Measurements from ENCODE around the gene ATP5MC2.
A peak's percentile ranks its signal among the peaks of the same experiment; 100 is the strongest.
"Not testable (repeated sequence)": the region's sequence is repeated elsewhere in the genome, so short reads cannot be mapped to it uniquely, and the experiment has no call there.

ATP5MC2 gene

GRCh38 chr12:53675701-53676607, at the start of gene ATP5MC2:
TSS of gene ATP5MC2 (minus strand) at chr12:53676083. CDS start at chr12:53672614, 3,469 bp downstream.
- DNase-seq = peak; percentile 99

- DNase-seq = no peak
These were observed 46.7 kb upstream of the ATP5MC2 start for GRCh38 chr12:53722450-53723041.

GRCh38 chr12:53720946-53721345, 45.1 kb upstream of the ATP5MC2 start:
- DNase-seq = no peak

GRCh38 chr12:53719649-53720048, 43.8 kb upstream of the ATP5MC2 start:
- DNase-seq = no peak

- not testable (repeated sequence) for DNase-seq
These were observed 42.7 kb upstream of the ATP5MC2 start for GRCh38 chr12:53718567-53718966.

GRCh38 chr12:53717319-53717718, 41.4 kb upstream of the ATP5MC2 start:
- no peak for DNase-seq

- no peak for DNase-seq
These were observed 38.1 kb upstream of the ATP5MC2 start for GRCh38 chr12:53714004-53714403.

- no peak for DNase-seq
These were observed 37.6 kb upstream of the ATP5MC2 start for GRCh38 chr12:53713516-53713915.

- no peak for DNase-seq
These were observed 36.3 kb upstream of the ATP5MC2 start for GRCh38 chr12:53712059-53712643.

GRCh38 chr12:53710091-53710490, 34.2 kb upstream of the ATP5MC2 start:
- DNase-seq = no peak

GRCh38 chr12:53709671-53710070, 33.8 kb upstream of the ATP5MC2 start:
- no peak for DNase-seq

- DNase-seq = no peak
These were observed 30.2 kb upstream of the ATP5MC2 start for GRCh38 chr12:53706080-53706479.

- no peak for DNase-seq
These were observed 27.9 kb upstream of the ATP5MC2 start for GRCh38 chr12:53703756-53704155.

GRCh38 chr12:53701518-53702264, 25.8 kb upstream of the ATP5MC2 start:
- DNase-seq = no peak

- DNase-seq = no peak
These were observed 24.7 kb upstream of the ATP5MC2 start for GRCh38 chr12:53700567-53700966.

GRCh38 chr12:53699678-53700025, 23.8 kb upstream of the ATP5MC2 start:
- DNase-seq = no peak

- no peak for DNase-seq
These were observed 23.2 kb upstream of the ATP5MC2 start for GRCh38 chr12:53698948-53699677.

GRCh38 chr12:53696655-53697331, 20.9 kb upstream of the ATP5MC2 start:
- peak; percentile 36 for DNase-seq

GRCh38 chr12:53696285-53696654, 20.4 kb upstream of the ATP5MC2 start:
- DNase-seq = peak; percentile 99

GRCh38 chr12:53695152-53696145, 19.6 kb upstream of the ATP5MC2 start:
- no peak for DNase-seq

- no peak for DNase-seq
These were observed 18.9 kb upstream of the ATP5MC2 start for GRCh38 chr12:53694756-53695151.
